Astrocyte (in vitro differentiated cells and primary cell): ENCODE data around the gene ASXL1. TPM values are rescaled to one million over a fixed set of nuclear protein-coding genes. Genes with fewer than 3 reads are reported as not detected.

ENCODE experiments used
- DNase-seq: peaks from one replicate; pipeline ENCODE4 v3.0.0-alpha.2; 2010; ENCODE audit warnings: low read depth
- FAIRE-seq: peaks from 2 replicates; lab custom pipeline; 2011; peaks lifted over from hg19 to GRCh38; lab: Jason Lieb, UNC
- H2AFZ ChIP-seq: 2 replicates; pipeline ENCODE4 v1.6.0; 2012; ENCODE audit warnings: low read depth, low read length, inconsistent platforms
- H3K27ac ChIP-seq: 2 replicates; pipeline ENCODE4 v1.5.1; 2011; ENCODE audit warnings: low read depth, low read length, inconsistent platforms
- H3K27me3 ChIP-seq: 2 replicates; pipeline ENCODE4 v1.6.0; 2011; ENCODE audit warnings: low read length, inconsistent platforms; ENCODE audit not compliant: insufficient read depth
- H3K36me3 ChIP-seq: 2 replicates; pipeline ENCODE4 v1.5.1; 2011; ENCODE audit warnings: low read length, inconsistent platforms; ENCODE audit not compliant: insufficient read depth
- H3K4me1 ChIP-seq: 2 replicates; pipeline ENCODE4 v1.5.1; 2011; ENCODE audit warnings: low read length, inconsistent platforms; ENCODE audit not compliant: insufficient read depth
- H3K4me2 ChIP-seq: 2 replicates; pipeline ENCODE4 v1.6.0; 2012; ENCODE audit warnings: low read length, inconsistent platforms
- H3K4me3 ChIP-seq: 2 replicates; pipeline ENCODE4 v1.5.1; 2011; ENCODE audit warnings: low read depth, mild to moderate bottlenecking, low read length, inconsistent platforms; ENCODE audit not compliant: insufficient read depth
- H3K79me2 ChIP-seq: 2 replicates; pipeline ENCODE4 v1.6.0; 2012; ENCODE audit warnings: mild to moderate bottlenecking, low read length, inconsistent platforms; ENCODE audit not compliant: insufficient read depth
- H3K9ac ChIP-seq: 2 replicates; pipeline ENCODE4 v1.6.0; 2012; ENCODE audit warnings: mild to moderate bottlenecking, low read length, inconsistent platforms
- H3K9me3 ChIP-seq: 2 replicates; pipeline ENCODE4 v1.5.1; 2012; ENCODE audit warnings: low read depth, mild to moderate bottlenecking, low read length, inconsistent platforms; ENCODE audit not compliant: insufficient read depth
- H4K20me1 ChIP-seq: 2 replicates; pipeline ENCODE4 v1.6.0; 2012; ENCODE audit warnings: low read length, inconsistent platforms; ENCODE audit not compliant: insufficient read depth
- H3K27ac Mint-ChIP-seq: one replicate; pipeline ENCODE4 v1.8.0; 2021; ENCODE audit warnings: mild to moderate bottlenecking, mixed read lengths; ENCODE audit not compliant: unreplicated experiment
- H3K27me3 Mint-ChIP-seq: one replicate; pipeline ENCODE4 v1.8.0; 2021; ENCODE audit warnings: low read depth, mixed read lengths; ENCODE audit not compliant: unreplicated experiment
- H3K36me3 Mint-ChIP-seq: one replicate; pipeline ENCODE4 v1.8.0; 2021; ENCODE audit warnings: low read depth, mixed read lengths; ENCODE audit not compliant: unreplicated experiment
- H3K4me1 Mint-ChIP-seq: one replicate; pipeline ENCODE4 v1.8.0; 2021; ENCODE audit warnings: low read depth, mixed read lengths; ENCODE audit not compliant: unreplicated experiment
- H3K4me3 Mint-ChIP-seq: one replicate; pipeline ENCODE4 v1.8.0; 2021; ENCODE audit warnings: mild to moderate bottlenecking, moderate library complexity, mixed read lengths; ENCODE audit not compliant: unreplicated experiment
- H3K9me3 Mint-ChIP-seq: one replicate; pipeline ENCODE4 v1.8.0; 2021; ENCODE audit warnings: mild to moderate bottlenecking, mixed read lengths; ENCODE audit not compliant: unreplicated experiment
- CTCF ChIP-seq: IDR thresholded peaks from 2 replicates; pipeline ENCODE4 v1.5.1; 2011; ENCODE audit warnings: low read depth, mild to moderate bottlenecking, inconsistent platforms, low read length, moderate library complexity; ENCODE audit not compliant: insufficient read depth
- EZH2 ChIP-seq: IDR thresholded peaks from 2 replicates; pipeline ENCODE4 v1.6.1; 2012; ENCODE audit warnings: mild to moderate bottlenecking, low read length, inconsistent platforms; ENCODE audit not compliant: insufficient read depth
- total RNA-seq: library from RNA; stranded (reverse); gene quantifications from 2 replicates; pipeline ENCODE4 v1.2.1, GENCODE V29; 2021

Gene ASXL1
- total RNA-seq, 1 donor from 2014 or later = 62.4 TPM

GRCh38 chr20:32386091-32386490 lies 28.0 kb downstream of the ASXL1 start:
- Histone ChIP-seq H3K36me3 (peaks cover 3% of the 10 kb centered on the region), H3K79me2 (peaks cover 92% of the 10 kb centered on the region), H3K27ac (no peak overlapping the region), H3K27me3 (no peaks in the 10 kb centered on the region), H4K20me1 (peaks cover 72% of the 10 kb centered on the region), H3K9me3 (no peaks in the 10 kb centered on the region), H3K4me3 (no peak overlapping the region), H2AFZ (no peak overlapping the region), H3K9ac (no peak overlapping the region), H3K4me1 (no peaks in the 10 kb centered on the region), H3K4me2 (no peak overlapping the region)
- TF ChIP-seq EZH2 (no peak), CTCF (no peak)
- Mint-ChIP-seq H3K4me3 (no peak overlapping the region), H3K36me3 (peaks cover under 1% of the 10 kb centered on the region), H3K27ac (no peak overlapping the region), H3K9me3 (no peaks in the 10 kb centered on the region), H3K27me3 (no peaks in the 10 kb centered on the region), H3K4me1 (peaks cover 29% of the 10 kb centered on the region)
- FAIRE-seq (no peak), DNase-seq (peak; percentile 9)

GRCh38 chr20:32387252-32387651 lies 29.1 kb downstream of the ASXL1 start:
- no peak for FAIRE-seq
- no peak overlapping the region for H3K9ac ChIP-seq
- no peak overlapping the region for H3K4me3 ChIP-seq
- no peaks in the 10 kb centered on the region for H3K27me3 ChIP-seq
- Mint-ChIP-seq H3K4me3 (no peak overlapping the region), H3K9me3 (no peaks in the 10 kb centered on the region), H3K36me3 (no peaks in the 10 kb centered on the region), H3K27me3 (no peaks in the 10 kb centered on the region), H3K27ac (no peak overlapping the region), H3K4me1 (peaks cover 29% of the 10 kb centered on the region)
- peak; percentile 75 for DNase-seq
- no peak overlapping the region for H3K27ac ChIP-seq
- peaks cover 79% of the 10 kb centered on the region for H4K20me1 ChIP-seq
- H3K4me1 ChIP-seq = no peaks in the 10 kb centered on the region
- H3K79me2 ChIP-seq = peaks cover 94% of the 10 kb centered on the region
- H3K9me3 ChIP-seq = no peaks in the 10 kb centered on the region
- no peak for TF ChIP-seq CTCF
- TF ChIP-seq EZH2 = no peak
- no peak overlapping the region for H2AFZ ChIP-seq
- peaks cover 9% of the 10 kb centered on the region for H3K36me3 ChIP-seq
- no peak overlapping the region for H3K4me2 ChIP-seq

- Histone ChIP-seq H3K79me2 (peaks cover 99% of the 10 kb centered on the region), H3K9me3 (no peaks in the 10 kb centered on the region), H4K20me1 (peaks cover 80% of the 10 kb centered on the region), H3K4me1 (no peaks in the 10 kb centered on the region), H3K36me3 (peaks cover 9% of the 10 kb centered on the region), H3K9ac (no peak overlapping the region), H3K27ac (no peak overlapping the region), H2AFZ (no peak overlapping the region), H3K4me2 (no peak overlapping the region), H3K4me3 (no peak overlapping the region), H3K27me3 (no peaks in the 10 kb centered on the region)
- H3K36me3 Mint-ChIP-seq = peaks cover 7% of the 10 kb centered on the region
- no peaks in the 10 kb centered on the region for H3K27me3 Mint-ChIP-seq
- no peak for TF ChIP-seq CTCF
- no peak for TF ChIP-seq EZH2
- DNase-seq (no peak), FAIRE-seq (no peak)
- H3K27ac Mint-ChIP-seq = no peak overlapping the region
- H3K4me1 Mint-ChIP-seq = peaks cover 12% of the 10 kb centered on the region
- no peaks in the 10 kb centered on the region for H3K9me3 Mint-ChIP-seq
- H3K4me3 Mint-ChIP-seq = no peak overlapping the region
These were observed 32.9 kb downstream of the ASXL1 start for GRCh38 chr20:32391003-32391402.
